OCI-LY3 (cell line): Measurements from ENCODE around the gene PIP5K1C.

ENCODE experiments used
- EZH2phosphoT487 ChIP-seq: fragments of 200-600 bp; shearing (Covaris generic); IDR thresholded peaks from 2 replicates; pipeline ENCODE4 v1.6.1; 2018; ENCODE audit warnings: antibody characterized with exemption, mixed run types, low read depth
- TF ChIP-seq, protein P1 (sequence below): fragments of 200-600, 300-600 bp; sonication (generic); IDR thresholded peaks from 2 replicates; pipeline ENCODE4 v1.5.1; 2014; ENCODE audit warnings: antibody characterized with exemption, low read length, low read depth

DNA sequence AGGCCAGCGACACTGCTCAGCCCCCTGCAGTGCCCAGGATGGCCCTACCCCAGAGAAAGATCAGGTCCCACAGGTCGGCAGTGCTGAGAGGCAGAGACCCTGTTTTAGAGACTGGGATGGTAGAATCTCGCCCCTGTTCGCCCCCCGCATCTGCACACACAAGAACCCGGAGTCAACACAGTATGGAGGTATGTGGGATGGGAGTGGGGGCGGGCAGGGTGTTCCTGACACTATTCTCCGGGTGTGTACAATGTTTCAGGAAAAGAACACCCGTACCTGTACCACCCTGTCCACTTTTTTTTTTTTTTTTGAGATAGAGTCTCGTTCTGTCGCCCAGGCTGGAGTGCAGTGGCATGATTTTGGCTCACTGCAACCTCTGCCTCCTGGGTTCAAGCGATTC is 19.3 kb downstream of the PIP5K1C start:
- TF ChIP-seq, protein P1, sequence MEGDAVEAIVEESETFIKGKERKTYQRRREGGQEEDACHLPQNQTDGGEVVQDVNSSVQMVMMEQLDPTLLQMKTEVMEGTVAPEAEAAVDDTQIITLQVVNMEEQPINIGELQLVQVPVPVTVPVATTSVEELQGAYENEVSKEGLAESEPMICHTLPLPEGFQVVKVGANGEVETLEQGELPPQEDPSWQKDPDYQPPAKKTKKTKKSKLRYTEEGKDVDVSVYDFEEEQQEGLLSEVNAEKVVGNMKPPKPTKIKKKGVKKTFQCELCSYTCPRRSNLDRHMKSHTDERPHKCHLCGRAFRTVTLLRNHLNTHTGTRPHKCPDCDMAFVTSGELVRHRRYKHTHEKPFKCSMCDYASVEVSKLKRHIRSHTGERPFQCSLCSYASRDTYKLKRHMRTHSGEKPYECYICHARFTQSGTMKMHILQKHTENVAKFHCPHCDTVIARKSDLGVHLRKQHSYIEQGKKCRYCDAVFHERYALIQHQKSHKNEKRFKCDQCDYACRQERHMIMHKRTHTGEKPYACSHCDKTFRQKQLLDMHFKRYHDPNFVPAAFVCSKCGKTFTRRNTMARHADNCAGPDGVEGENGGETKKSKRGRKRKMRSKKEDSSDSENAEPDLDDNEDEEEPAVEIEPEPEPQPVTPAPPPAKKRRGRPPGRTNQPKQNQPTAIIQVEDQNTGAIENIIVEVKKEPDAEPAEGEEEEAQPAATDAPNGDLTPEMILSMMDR, result no peak
- no peak for TF ChIP-seq EZH2phosphoT487
